ENCODE results near the gene SRGAP1. TPM values are rescaled to one million over a fixed set of nuclear protein-coding genes. Genes with fewer than 3 reads are reported as not detected.

The SRGAP1 gene
- total RNA-seq, 1 experiment from 2014 or later, result 65.0 TPM

DNA sequence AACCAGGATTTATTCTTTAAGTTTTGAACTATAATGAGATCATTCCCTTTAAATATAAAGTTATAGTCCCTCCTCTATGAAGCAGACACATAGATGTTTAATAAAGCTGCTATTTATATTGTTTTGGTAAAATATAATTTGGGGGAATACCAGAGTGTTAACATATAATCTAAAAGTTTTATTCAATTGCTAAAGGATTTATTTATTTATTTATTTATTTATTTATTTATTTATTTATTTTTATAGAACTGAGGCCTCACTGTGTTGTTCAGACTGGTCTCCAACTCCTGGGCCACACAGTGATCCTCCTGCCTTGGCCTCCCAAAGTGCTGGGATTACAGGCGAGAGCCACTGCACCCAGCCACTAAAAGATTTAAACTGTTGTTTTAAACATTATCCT, 278.9 kb downstream of the SRGAP1 start:
- Mint-ChIP-seq H3K4me1 (ENCODE audit: insufficient read depth, unreplicated experiment) (peaks cover 20% of the 10 kb centered on the region), H3K27me3 (ENCODE audit: insufficient read depth, unreplicated experiment) (no peaks in the 10 kb centered on the region), H3K9me3 (ENCODE audit: unreplicated experiment) (no peaks in the 10 kb centered on the region), H3K4me3 (ENCODE audit: unreplicated experiment) (no peak overlapping the region), H3K36me3 (ENCODE audit: insufficient read depth, unreplicated experiment) (peaks cover 43% of the 10 kb centered on the region), H3K27ac (ENCODE audit: low read depth, unreplicated experiment) (no peak overlapping the region)
- TF ChIP-seq, protein P1, sequence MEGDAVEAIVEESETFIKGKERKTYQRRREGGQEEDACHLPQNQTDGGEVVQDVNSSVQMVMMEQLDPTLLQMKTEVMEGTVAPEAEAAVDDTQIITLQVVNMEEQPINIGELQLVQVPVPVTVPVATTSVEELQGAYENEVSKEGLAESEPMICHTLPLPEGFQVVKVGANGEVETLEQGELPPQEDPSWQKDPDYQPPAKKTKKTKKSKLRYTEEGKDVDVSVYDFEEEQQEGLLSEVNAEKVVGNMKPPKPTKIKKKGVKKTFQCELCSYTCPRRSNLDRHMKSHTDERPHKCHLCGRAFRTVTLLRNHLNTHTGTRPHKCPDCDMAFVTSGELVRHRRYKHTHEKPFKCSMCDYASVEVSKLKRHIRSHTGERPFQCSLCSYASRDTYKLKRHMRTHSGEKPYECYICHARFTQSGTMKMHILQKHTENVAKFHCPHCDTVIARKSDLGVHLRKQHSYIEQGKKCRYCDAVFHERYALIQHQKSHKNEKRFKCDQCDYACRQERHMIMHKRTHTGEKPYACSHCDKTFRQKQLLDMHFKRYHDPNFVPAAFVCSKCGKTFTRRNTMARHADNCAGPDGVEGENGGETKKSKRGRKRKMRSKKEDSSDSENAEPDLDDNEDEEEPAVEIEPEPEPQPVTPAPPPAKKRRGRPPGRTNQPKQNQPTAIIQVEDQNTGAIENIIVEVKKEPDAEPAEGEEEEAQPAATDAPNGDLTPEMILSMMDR (IDR thresholded peaks at IDR 0.05; ENCODE audit: unreplicated experiment), result no peak
- ChIA-PET POLR2A (no interaction called here), CTCF (interaction anchor here (0.7 kb wide), 1 partner anchor 102 kb away, joined by 3 read pairs; no protein-coding TSS in a partner anchor)
- intact Hi-C loops (cut with micrococcal nuclease), result no loop called here
- no peak for DNase-seq (ENCODE audit: unreplicated experiment)
- no TSS peak for BruUV-seq (replicated peaks)

DNA sequence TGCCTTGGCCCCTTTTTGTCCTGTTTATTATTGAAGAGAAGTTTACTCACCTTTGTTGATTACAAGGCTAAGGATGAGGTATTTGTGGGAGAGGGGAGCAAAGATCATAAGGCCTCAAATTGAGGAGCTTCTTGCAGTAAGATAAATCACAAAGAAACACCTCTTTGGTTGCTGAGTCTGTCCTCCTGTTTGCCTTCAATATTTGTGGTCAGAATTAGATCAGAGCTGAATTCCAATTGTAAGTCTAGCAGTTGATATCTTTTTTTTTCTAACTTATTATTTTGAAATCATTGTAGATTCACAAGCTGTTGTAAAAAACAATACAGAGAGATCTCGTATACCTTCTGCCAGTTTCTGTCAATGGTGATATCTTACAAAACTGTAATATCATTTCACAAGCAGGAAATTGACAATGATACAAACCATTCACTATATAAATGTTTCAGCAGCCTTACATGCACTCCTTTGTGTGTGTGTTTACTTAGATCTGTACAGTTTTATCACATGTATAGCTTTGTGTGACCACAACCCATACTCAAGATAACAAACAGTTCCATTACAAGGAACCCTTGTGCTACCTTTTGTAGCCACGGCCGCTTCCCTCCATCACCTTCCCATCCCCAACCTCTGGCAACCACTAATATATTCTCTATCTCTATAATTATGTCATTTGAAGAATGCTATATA, 280.2 kb downstream of the SRGAP1 start:
- Mint-ChIP-seq H3K4me3 (ENCODE audit: unreplicated experiment) (no peak overlapping the region), H3K36me3 (ENCODE audit: insufficient read depth, unreplicated experiment) (peaks cover 55% of the 10 kb centered on the region), H3K4me1 (ENCODE audit: insufficient read depth, unreplicated experiment) (peaks cover 20% of the 10 kb centered on the region), H3K9me3 (ENCODE audit: unreplicated experiment) (no peaks in the 10 kb centered on the region), H3K27me3 (ENCODE audit: insufficient read depth, unreplicated experiment) (no peaks in the 10 kb centered on the region), H3K27ac (ENCODE audit: low read depth, unreplicated experiment) (no peak overlapping the region)
- POLR2A ChIA-PET, result interaction anchor here (0.6 to 1.1 kb wide), 5 partner anchors 13 to 280 kb away, joined by 3 to 6 read pairs (median 3); no protein-coding TSS in a partner anchor
- DNase-seq (ENCODE audit: unreplicated experiment), result no peak
- BruUV-seq (replicated peaks), result no TSS peak
- TF ChIP-seq, protein P1 (IDR thresholded peaks at IDR 0.05; ENCODE audit: unreplicated experiment), result no peak
- intact Hi-C loops (cut with micrococcal nuclease), result no loop called here
- CTCF ChIA-PET, result interaction anchor here (0.6 kb wide), 3 partner anchors 10 to 1626 kb away, joined by 3 to 5 read pairs (median 4); no protein-coding TSS in a partner anchor

DNA sequence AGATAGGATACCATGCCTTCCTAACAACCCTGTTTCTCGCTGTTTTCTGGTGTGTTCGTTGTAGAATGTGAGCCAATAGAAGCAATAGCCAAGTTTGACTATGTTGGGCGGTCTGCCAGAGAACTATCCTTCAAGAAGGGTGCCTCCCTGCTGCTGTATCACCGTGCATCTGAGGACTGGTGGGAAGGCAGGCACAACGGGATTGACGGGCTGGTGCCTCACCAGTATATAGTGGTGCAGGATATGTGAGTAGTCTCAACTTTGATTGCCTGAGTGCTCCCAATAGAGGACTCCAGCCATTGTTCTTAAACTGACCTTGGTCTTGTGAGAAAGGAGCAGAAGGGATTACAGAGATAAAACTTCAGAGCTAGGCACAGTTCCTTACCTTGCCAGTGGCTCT, 281.4 kb downstream of the SRGAP1 start:
- Mint-ChIP-seq H3K36me3 (ENCODE audit: insufficient read depth, unreplicated experiment) (peaks cover 65% of the 10 kb centered on the region), H3K9me3 (ENCODE audit: unreplicated experiment) (no peaks in the 10 kb centered on the region), H3K4me1 (ENCODE audit: insufficient read depth, unreplicated experiment) (peaks cover 10% of the 10 kb centered on the region), H3K27ac (ENCODE audit: low read depth, unreplicated experiment) (no peak overlapping the region), H3K4me3 (ENCODE audit: unreplicated experiment) (no peak overlapping the region), H3K27me3 (ENCODE audit: insufficient read depth, unreplicated experiment) (no peaks in the 10 kb centered on the region)
- ChIA-PET POLR2A (no interaction called here), CTCF (interaction anchor here (0.6 kb wide), 2 partner anchors 12 to 55 kb away, joined by 3 to 4 read pairs; no protein-coding TSS in a partner anchor)
- intact Hi-C loops (cut with micrococcal nuclease), result no loop called here
- no peak for DNase-seq (ENCODE audit: unreplicated experiment)
- no TSS peak for BruUV-seq (replicated peaks)
- TF ChIP-seq, protein P1 (IDR thresholded peaks at IDR 0.05; ENCODE audit: unreplicated experiment), result no peak

DNA sequence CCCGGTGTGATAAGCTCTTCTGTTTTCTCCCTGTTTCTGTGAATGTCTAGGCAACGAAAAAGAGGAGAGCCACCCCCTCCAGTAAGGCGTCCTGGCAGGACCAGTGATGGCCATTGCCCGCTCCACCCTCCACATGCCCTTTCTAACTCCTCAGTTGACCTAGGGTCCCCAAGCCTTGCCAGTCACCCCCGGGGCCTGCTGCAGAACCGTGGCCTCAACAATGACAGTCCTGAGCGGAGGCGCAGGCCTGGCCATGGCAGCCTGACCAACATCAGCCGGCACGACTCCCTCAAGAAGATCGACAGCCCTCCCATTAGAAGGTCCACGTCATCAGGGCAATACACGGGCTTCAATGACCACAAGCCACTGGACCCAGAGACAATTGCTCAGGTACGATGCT, 283.3 kb downstream of the SRGAP1 start:
- Mint-ChIP-seq H3K27me3 (ENCODE audit: insufficient read depth, unreplicated experiment) (no peaks in the 10 kb centered on the region), H3K27ac (ENCODE audit: low read depth, unreplicated experiment) (no peak overlapping the region), H3K36me3 (ENCODE audit: insufficient read depth, unreplicated experiment) (peaks cover 58% of the 10 kb centered on the region), H3K4me1 (ENCODE audit: insufficient read depth, unreplicated experiment) (no peaks in the 10 kb centered on the region), H3K9me3 (ENCODE audit: unreplicated experiment) (no peaks in the 10 kb centered on the region), H3K4me3 (ENCODE audit: unreplicated experiment) (no peak overlapping the region)
- no peak for DNase-seq (ENCODE audit: unreplicated experiment)
- BruUV-seq (replicated peaks), result no TSS peak
- intact Hi-C loops (cut with micrococcal nuclease), result no loop called here
- TF ChIP-seq, protein P1 (IDR thresholded peaks at IDR 0.05; ENCODE audit: unreplicated experiment), result no peak
- POLR2A ChIA-PET, result no interaction called here
- CTCF ChIA-PET, result interaction anchor here (0.6 kb wide), 1 partner anchor 41 kb away, joined by 3 read pairs; no protein-coding TSS in a partner anchor
